Gastrocnemius medialis (tissue), 4 donors: ENCODE data around the gene RTKN2. TPM values are rescaled to one million over a fixed set of nuclear protein-coding genes. Genes with fewer than 3 reads are reported as not detected.

Source experiments
- ATAC-seq, 2 donors: fragments of 150-250 bp; one replicate each; pipeline ENCODE4 v1.9.1; 2016
- DNase-seq, 2 donors: peaks; one replicate each; pipeline ENCODE4 v3.0.0-alpha.2; 2019
- H3K27ac ChIP-seq, 4 donors: fragments of 200-600 bp; sonication (generic); 1 replicate in 1 of 4; 2 replicates in 3 of 4; pipeline ENCODE4 v1.5.1; 2016 to 2018; ENCODE audit warnings: mild to moderate bottlenecking in 2 of 4, moderate library complexity in 1 of 4
- H3K27me3 ChIP-seq, 3 donors: fragments of 200-600 bp; sonication (generic) in 2 of 3; 1 replicate in 1 of 3; 2 replicates in 2 of 3; pipeline versions ENCODE4 v1.5.1 to v1.6.0; 2016 to 2019; ENCODE audit warnings: mild to moderate bottlenecking in 1 of 3, moderate library complexity in 1 of 3
- H3K36me3 ChIP-seq, 2 donors: fragments of 200-600 bp; sonication (generic) in 1 of 2; one replicate each; pipeline ENCODE4 v1.5.1; 2017 to 2018
- H3K4me1 ChIP-seq, 2 donors: fragments of 200-600 bp; sonication (generic) in 1 of 2; one replicate each; pipeline ENCODE4 v1.5.1; 2016 to 2017; ENCODE audit warnings: mild to moderate bottlenecking in 2 of 2
- H3K4me3 ChIP-seq, 4 donors: fragments of 200-600 bp; sonication (generic) in 3 of 4; 1 replicate in 1 of 4; 2 replicates in 3 of 4; pipeline ENCODE4 v1.5.1; 2016 to 2019; ENCODE audit warnings: mild to moderate bottlenecking in 2 of 4
- H3K9me3 ChIP-seq, 3 donors: fragments of 200-600 bp; sonication (generic) in 2 of 3; 1 replicate in 1 of 3; 2 replicates in 2 of 3; pipeline ENCODE4 v1.5.1; 2016 to 2019
- POLR2A ChIP-seq, 2 donors: fragments of 450-650 bp; IDR thresholded peaks; one replicate each; pipeline ENCODE4 v1.6.1; 2017; ENCODE audit warnings: antibody characterized with exemption in 2 of 2, mild to moderate bottlenecking in 2 of 2, moderate library complexity in 2 of 2
- in situ Hi-C, 4 donors: fragments of 200-750 bp; cut with MboI; loops; one replicate each; pipeline versions ENCODE4 v1.15.0 to v1.8.0; 2017; ENCODE audit warnings: low sequenced_read_pairs in 4 of 4
- intact Hi-C: fragments of 100-400 bp; cut with DNase I; formaldehyde crosslinking; loops from one replicate; pipeline ENCODE4 v1.15.1; 2023; ENCODE audit warnings: low total_unique reads
- total RNA-seq, 4 donors: library from RNA; depleted of rRNA; stranded (reverse); fragments of >200 nt; gene quantifications; one replicate each; pipeline versions ENCODE4 v1.1.0 to v1.2.3, GENCODE V29; 2016
- TF ChIP-seq, protein P1 (sequence below), 5 experiments: fragments of 450-650 bp in 3 of 5; fragments of 200-600 bp in 2 of 5; sonication (generic) in 2 of 5; IDR thresholded peaks in 4 of 5; conservative IDR thresholded peaks in 1 of 5; 1 replicate in 4 of 5; 2 replicates in 1 of 5; pipeline ENCODE4 v1.5.1; 2016 to 2019; ENCODE audit warnings: antibody characterized with exemption in 5 of 5, mild to moderate bottlenecking in 3 of 5, moderate library complexity in 3 of 5

RTKN2 gene
- total RNA-seq, 4 donors from 2014 or later = not detected

DNA sequence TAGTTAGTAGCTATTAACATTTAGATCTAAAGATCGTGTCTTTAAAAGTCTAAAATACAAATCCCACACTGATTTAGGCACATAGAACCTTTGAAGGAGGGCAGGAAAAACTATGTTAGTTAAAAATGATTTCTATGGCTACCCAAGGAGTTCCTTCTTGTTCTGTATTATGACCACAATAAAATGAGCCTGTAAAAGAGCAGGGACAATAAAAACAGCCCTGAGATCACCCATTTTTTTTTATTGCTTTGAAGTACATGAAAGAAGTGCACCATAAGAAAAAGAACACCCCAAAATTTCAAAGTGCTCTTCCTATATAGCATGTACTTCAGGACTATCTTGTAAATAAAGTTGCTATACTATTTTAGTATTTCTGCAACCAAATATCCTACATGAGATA is 29.8 kb downstream of the RTKN2 start:
- intact Hi-C loops (no loop called here), in situ Hi-C loops (loop anchor here in 3 of 4 donors (5.0 to 25.0 kb wide), 6 partner anchors 114 to 344 kb away; no protein-coding TSS in a partner anchor)
- Histone ChIP-seq H3K36me3 (no peaks in the 10 kb centered on the region), H3K4me1 (peaks cover 6 to 8% of the 10 kb centered on the region in 2 donors), H3K27ac (no peak overlapping the region), H3K4me3 (no peak overlapping the region), H3K9me3 (no peaks in the 10 kb centered on the region), H3K27me3 (no peaks in the 10 kb centered on the region)
- TF ChIP-seq, protein P1, sequence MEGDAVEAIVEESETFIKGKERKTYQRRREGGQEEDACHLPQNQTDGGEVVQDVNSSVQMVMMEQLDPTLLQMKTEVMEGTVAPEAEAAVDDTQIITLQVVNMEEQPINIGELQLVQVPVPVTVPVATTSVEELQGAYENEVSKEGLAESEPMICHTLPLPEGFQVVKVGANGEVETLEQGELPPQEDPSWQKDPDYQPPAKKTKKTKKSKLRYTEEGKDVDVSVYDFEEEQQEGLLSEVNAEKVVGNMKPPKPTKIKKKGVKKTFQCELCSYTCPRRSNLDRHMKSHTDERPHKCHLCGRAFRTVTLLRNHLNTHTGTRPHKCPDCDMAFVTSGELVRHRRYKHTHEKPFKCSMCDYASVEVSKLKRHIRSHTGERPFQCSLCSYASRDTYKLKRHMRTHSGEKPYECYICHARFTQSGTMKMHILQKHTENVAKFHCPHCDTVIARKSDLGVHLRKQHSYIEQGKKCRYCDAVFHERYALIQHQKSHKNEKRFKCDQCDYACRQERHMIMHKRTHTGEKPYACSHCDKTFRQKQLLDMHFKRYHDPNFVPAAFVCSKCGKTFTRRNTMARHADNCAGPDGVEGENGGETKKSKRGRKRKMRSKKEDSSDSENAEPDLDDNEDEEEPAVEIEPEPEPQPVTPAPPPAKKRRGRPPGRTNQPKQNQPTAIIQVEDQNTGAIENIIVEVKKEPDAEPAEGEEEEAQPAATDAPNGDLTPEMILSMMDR (IDR thresholded peaks at IDR 0.05 in 4 of 5, conservative IDR thresholded peaks at IDR 0.05 in 1 of 5) = no peak
- no peak for TF ChIP-seq POLR2A (IDR thresholded peaks at IDR 0.05)
- ATAC-seq (no peak), DNase-seq (no peak)

DNA sequence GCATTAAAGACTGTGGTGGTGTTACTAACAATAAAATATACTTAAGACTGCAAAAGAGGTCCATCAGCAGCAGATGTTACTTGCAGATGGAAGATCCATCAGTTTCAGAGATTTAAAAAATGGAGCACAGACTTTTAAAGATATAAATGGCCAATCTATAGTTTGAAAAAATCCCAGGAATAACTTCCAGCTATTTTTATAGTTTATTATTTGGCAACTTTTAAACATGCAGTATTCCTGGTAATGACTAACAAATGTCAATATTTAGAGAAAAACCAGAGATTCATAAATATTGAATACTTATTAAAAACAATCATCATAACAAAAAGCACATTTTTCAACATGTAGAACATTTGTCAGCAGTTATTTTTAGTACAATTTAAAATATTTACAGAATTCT is 30.7 kb downstream of the RTKN2 start:
- in situ Hi-C loops = loop anchor here in 3 of 4 donors (5.0 to 25.0 kb wide), 6 partner anchors 113 to 343 kb away; no protein-coding TSS in a partner anchor
- H3K27me3 ChIP-seq = no peaks in the 10 kb centered on the region
- no peak for DNase-seq
- H3K4me3 ChIP-seq = no peak overlapping the region
- no peak for TF ChIP-seq POLR2A (IDR thresholded peaks at IDR 0.05)
- TF ChIP-seq, protein P1 (IDR thresholded peaks at IDR 0.05 in 4 of 5, conservative IDR thresholded peaks at IDR 0.05 in 1 of 5) = no peak
- H3K27ac ChIP-seq = no peak overlapping the region
- no peaks in the 10 kb centered on the region for H3K36me3 ChIP-seq
- intact Hi-C loops = no loop called here
- no peaks in the 10 kb centered on the region for H3K9me3 ChIP-seq
- H3K4me1 ChIP-seq = no peaks in the 10 kb centered on the region
- ATAC-seq = no peak

DNA sequence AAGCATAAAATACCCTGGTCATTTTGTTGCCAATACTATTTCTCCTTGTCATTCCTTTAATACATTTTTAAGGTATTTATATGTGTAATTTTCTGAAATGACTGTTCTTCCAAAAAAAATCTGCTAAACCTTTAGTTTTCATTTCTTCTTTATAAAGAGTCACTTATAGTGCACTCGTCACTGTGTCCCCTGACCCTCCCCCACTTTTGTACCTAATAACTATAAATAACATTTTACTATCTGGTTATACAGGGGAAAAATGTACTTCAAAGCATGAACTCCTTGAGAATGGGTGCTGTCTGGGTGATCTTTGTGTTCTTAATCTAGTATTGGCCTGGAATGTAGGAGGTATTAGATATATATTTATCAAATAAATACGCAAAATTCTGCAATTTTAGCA is 31.1 kb downstream of the RTKN2 start:
- H3K4me1 ChIP-seq = no peaks in the 10 kb centered on the region
- H3K4me3 ChIP-seq = no peak overlapping the region
- in situ Hi-C loops = loop anchor here in 3 of 4 donors (5.0 to 25.0 kb wide), 6 partner anchors 113 to 343 kb away; no protein-coding TSS in a partner anchor
- no peaks in the 10 kb centered on the region for H3K9me3 ChIP-seq
- no peak for TF ChIP-seq POLR2A (IDR thresholded peaks at IDR 0.05)
- TF ChIP-seq, protein P1 (IDR thresholded peaks at IDR 0.05 in 4 of 5, conservative IDR thresholded peaks at IDR 0.05 in 1 of 5) = no peak
- DNase-seq (no peak), ATAC-seq (no peak)
- H3K36me3 ChIP-seq = no peaks in the 10 kb centered on the region
- intact Hi-C loops = no loop called here
- H3K27me3 ChIP-seq = no peaks in the 10 kb centered on the region
- H3K27ac ChIP-seq = no peak overlapping the region

DNA sequence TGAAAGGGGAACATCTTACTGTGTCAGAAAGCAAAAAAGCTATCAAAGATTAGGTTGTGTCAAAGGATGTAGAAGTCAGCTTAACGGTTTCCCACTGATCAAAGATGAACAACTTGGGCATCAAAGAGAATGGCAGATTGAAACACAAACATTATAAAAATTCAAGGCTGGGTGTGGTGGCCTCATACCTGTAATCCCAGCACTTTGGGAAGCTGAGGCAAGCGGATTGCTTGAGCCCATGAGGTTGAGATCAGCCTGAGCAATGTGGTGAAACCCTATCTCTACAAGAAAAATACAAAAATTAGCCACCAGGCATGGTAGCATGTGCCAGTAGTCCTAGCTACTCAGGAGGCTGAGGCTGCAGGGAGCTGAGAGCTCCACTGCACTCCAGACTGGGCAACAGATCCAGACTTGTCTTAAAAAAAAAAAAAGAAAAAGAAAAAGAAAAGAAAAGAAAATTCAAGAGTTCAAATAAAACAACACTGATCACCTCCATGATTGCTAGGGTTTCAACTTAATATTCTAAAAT is 34.5 kb downstream of the RTKN2 start:
- H3K27ac ChIP-seq = no peak overlapping the region
- in situ Hi-C loops (loop anchor here in 3 of 4 donors (10.0 to 25.0 kb wide), 5 partner anchors 109 to 339 kb away; no protein-coding TSS in a partner anchor), intact Hi-C loops (no loop called here)
- no peaks in the 10 kb centered on the region for H3K9me3 ChIP-seq
- no peaks in the 10 kb centered on the region for H3K27me3 ChIP-seq
- TF ChIP-seq, protein P1 (IDR thresholded peaks at IDR 0.05 in 4 of 5, conservative IDR thresholded peaks at IDR 0.05 in 1 of 5) = no peak
- no peak for TF ChIP-seq POLR2A (IDR thresholded peaks at IDR 0.05)
- DNase-seq (no peak), ATAC-seq (no peak)
- no peaks in the 10 kb centered on the region for H3K36me3 ChIP-seq
- no peaks in the 10 kb centered on the region for H3K4me1 ChIP-seq
- no peak overlapping the region for H3K4me3 ChIP-seq
